ENCODE data around the gene COL18A1.

COL18A1 gene

GRCh38 chr21:45421071-45421845 lies 16.3 kb downstream of the COL18A1 start:
- no peak for DNase-seq (ENCODE audit: low spot score)
- in situ Hi-C loops (cut with MboI; ENCODE audit: low pct_unique_long_range_greater_than_20kb, low sequenced_read_pairs, unreplicated experiment) = no loop called here
- no peak for TF ChIP-seq CTCF (IDR thresholded peaks at IDR 0.05; ENCODE audit: extremely low read depth, insufficient read depth, missing control alignments)

DNA sequence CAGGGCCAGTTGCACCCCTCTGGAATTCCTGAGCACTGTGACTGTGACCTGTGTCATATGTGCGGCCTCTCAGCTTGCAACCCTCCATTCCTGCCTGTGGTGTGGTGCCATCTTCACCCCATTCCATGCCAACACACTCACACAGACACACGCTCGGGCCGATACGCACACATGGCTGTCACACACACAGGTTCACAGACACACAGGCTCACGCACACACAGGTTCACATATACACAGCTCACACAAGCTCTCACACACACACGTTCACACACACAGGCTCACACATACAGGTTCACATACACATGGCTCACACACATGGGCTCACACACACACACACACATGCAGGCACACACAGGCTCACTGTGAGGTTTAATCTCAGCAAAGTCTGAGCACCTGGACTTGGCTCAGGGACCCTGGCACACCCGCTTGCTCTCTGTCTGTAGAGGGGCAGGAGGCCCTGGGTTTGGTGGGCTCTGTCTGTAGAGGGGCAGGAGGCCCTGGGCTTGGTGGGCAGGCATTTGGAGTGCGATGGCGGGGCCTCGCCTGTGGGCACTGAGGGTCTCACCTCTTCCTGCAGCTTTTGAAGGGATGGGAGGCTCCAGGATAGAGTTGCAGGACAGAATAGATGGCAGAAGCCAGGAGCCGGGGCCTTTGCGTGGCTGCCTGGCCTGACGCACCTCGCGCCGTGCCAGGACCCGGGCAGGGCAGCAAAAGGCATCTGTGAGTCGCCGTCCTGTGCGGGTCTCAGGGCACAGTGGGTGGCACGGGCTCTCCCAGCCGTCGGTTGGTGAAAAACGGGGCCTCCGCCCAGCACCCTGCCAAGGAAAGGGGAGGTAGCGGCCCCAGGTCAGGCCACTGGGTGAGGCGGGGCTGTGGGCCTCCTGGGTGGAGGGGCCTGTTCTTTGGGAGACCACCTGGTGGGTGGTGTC lies 17.1 kb downstream of the COL18A1 start:
- no peak for DNase-seq (ENCODE audit: low spot score)
- TF ChIP-seq CTCF (IDR thresholded peaks at IDR 0.05; ENCODE audit: extremely low read depth, insufficient read depth, missing control alignments) = no peak
- in situ Hi-C loops (cut with MboI; ENCODE audit: low pct_unique_long_range_greater_than_20kb, low sequenced_read_pairs, unreplicated experiment) = no loop called here

GRCh38 chr21:45423201-45423955 lies 18.4 kb downstream of the COL18A1 start:
- in situ Hi-C loops (cut with MboI; ENCODE audit: low pct_unique_long_range_greater_than_20kb, low sequenced_read_pairs, unreplicated experiment) = no loop called here
- no peak for TF ChIP-seq CTCF (IDR thresholded peaks at IDR 0.05; ENCODE audit: extremely low read depth, insufficient read depth, missing control alignments)
- DNase-seq (ENCODE audit: low spot score) = no peak

DNA sequence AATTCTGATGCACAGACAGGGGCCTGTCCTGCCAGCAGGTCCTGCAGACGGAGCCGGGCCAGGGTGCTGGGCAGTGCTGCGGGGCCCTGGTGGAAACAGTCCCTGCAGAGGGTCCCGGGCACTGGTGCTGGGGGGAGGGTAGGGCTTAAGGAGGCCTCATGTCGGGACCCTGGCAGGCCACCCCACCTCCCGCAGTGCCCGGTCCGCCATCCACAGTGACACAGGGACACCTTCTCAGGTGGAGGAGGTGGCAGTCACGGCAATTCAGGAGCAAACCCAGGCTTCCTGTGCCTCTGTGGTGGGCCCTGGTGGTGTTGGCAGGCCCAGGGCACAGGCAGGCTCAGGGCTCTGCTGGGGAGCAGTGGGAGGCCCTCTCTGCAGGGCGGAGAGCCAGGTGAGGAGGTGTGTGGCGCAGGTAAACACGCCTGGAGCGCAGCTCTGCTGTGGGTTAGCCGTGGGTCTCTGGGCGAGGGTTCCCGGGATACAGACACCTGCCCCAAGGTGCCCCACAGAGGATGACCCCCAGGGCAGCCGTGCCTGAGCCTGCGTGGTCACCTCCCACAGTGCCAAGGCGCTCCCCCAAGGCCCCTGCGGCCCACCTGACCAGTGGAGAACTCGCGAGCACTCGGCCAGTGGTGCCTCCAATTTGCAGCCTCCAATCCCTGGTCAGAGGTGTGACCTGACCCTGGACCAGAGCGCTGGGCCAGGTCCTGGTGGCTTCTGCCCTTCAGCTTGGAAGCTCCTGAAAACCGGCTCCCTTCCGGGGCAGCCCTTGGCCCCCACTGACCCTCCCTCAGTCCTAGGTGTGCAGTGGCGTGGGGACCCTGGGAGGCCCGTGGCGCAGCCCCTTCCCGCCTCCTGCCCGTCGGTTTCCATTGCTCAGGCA lies 19.2 kb downstream of the COL18A1 start:
- no peak for TF ChIP-seq CTCF (IDR thresholded peaks at IDR 0.05; ENCODE audit: extremely low read depth, insufficient read depth, missing control alignments)
- in situ Hi-C loops (cut with MboI; ENCODE audit: low pct_unique_long_range_greater_than_20kb, low sequenced_read_pairs, unreplicated experiment) = no loop called here

GRCh38 chr21:45424854-45425795 lies 20.2 kb downstream of the COL18A1 start:
- in situ Hi-C loops (cut with MboI; ENCODE audit: low pct_unique_long_range_greater_than_20kb, low sequenced_read_pairs, unreplicated experiment) = no loop called here
- DNase-seq (ENCODE audit: low spot score) = no peak
- TF ChIP-seq CTCF (IDR thresholded peaks at IDR 0.05; ENCODE audit: extremely low read depth, insufficient read depth, missing control alignments) = no peak

More for the DNA sequence above, 19.2 kb downstream of the COL18A1 start:
- DNase-seq (ENCODE audit: low spot score) = no peak
